Left ventricle myocardium superior (tissue), 1 donor: Measurements from ENCODE around the gene KCTD16. TPM values are rescaled to one million over a fixed set of nuclear protein-coding genes. Genes with fewer than 3 reads are reported as not detected.

ENCODE experiments used
- ATAC-seq: fragments of 200-7000 bp; cut with Tn5 transposase; one replicate; pipeline ENCODE4 v1.9.1; 2020; ENCODE audit warnings: mild to moderate bottlenecking, moderate library complexity
- DNase-seq: peaks from one replicate; pipeline ENCODE4 v3.0.0-alpha.2; 2020
- intact Hi-C: fragments of 100-400 bp; cut with micrococcal nuclease; formaldehyde crosslinking; loops from one replicate; pipeline ENCODE4 v1.11.0; 2022
- total RNA-seq: library from RNA; stranded (reverse); fragmentation: NEBNext Ultra II Directional; extraction: Animal tissue kit (Norgen Biotek cat#: 25700); gene quantifications from one replicate; pipeline ENCODE4 v1.2.1, GENCODE V29; 2021
- donor health status: DM: no; HTN: yes; CAD: no; lungs with severe emphysema.

KCTD16 gene
- total RNA-seq, 1 donor from 2014 or later: not detected

DNA sequence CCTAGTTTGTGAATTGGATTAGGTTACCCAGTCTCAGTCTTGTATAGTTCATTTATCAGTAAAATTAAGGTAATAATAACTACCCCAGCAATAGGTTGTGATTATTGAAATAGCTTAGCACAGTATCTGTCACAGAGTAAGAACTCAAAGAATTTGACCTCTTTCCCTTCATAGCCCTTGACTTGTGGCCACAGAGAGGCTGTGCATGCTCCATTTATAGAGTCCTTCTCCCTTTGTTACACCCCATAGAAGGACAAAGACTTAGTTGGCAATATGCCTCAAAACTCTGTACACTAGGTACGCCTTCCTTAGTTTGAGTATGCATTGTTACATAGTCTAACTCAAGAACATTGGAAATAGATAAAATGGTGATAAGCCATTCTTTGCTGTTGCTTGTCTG is 257.2 kb downstream of the KCTD16 start:
- intact Hi-C loops: no loop called here
- ATAC-seq: no peak
- DNase-seq: no peak

- intact Hi-C loops: no loop called here
- ATAC-seq: no peak
- no peak for DNase-seq
Measured at GRCh38 chr5:144428326-144428725, 257.7 kb downstream of the KCTD16 start.

- intact Hi-C loops: no loop called here
- ATAC-seq: no peak
- no peak for DNase-seq
Measured at GRCh38 chr5:144429405-144429804, 258.7 kb downstream of the KCTD16 start.

GRCh38 chr5:144429905-144430304 is 259.2 kb downstream of the KCTD16 start:
- intact Hi-C loops: no loop called here
- DNase-seq: no peak
- ATAC-seq: no peak

DNA sequence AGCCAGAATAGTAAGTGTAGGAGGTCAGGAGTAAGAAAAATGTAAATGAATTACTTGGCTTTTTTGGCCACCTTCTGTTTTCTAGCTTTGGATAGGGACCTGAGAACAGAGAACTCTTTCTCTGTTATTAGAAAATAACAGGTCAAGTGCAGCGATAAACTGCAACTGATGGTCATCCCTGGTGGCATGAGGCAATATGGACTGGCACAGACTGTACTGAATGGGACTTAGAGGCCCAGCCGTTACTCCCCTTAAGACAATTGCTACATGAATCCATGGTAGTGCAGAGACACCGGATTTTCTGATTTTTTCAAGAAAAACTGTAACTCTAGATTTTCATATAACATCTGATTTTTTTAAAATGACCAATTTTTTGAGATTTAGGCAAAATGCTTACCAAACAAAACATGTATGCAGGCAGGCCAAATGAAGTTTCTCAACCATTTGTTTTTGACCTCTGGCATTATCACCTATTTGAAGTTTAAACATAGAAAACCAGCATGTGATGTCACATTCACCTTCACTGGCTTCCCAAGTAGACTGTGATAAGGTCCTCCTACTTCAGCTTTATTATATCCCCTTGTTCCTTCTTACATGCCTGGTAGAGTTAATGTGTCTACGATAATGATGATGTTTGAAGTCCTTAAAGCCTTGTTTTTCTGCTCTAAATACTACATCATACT is 262.6 kb downstream of the KCTD16 start:
- DNase-seq (no peak), ATAC-seq (no peak)
- intact Hi-C loops: no loop called here

DNA sequence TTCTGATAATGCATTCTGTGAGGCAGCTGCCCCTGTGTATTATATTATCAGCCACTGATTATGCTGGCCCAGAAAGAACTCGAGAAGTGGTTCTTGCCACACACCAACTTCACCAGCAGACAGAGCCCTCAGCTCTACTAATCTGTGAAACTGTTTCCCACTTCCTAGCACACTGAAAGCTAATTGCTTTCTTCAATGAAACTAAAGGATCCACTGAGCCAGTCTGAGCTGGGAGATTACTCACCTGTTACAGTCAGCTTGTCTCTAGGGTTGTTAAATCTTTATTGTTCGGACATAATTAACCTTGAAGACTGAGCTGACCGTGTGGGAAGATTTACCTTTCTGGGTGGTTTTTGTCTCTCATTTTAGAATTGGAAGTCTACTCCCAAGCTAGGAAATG is 263.2 kb downstream of the KCTD16 start:
- ATAC-seq (no peak), DNase-seq (no peak)
- intact Hi-C loops: no loop called here

DNA sequence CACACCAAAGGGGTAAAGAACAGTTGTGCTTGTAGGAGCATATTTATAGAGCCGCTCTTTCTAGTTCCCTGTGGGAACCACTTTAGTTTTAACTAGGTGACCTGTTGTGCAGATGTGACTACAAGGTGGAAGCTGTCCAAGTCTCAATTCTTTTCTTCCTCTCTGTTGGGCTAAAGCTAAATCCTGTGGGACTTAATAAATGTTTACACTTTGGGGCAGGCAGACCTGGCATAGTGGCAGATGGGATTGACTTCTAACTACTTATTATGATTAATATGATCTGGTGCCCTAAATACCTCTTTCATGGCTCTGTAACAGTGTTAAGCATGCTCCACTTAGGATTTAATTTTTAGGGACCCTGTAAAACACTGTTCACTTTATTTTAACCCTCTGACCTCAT is 265.3 kb downstream of the KCTD16 start:
- intact Hi-C loops: no loop called here
- ATAC-seq (no peak), DNase-seq (no peak)

DNA sequence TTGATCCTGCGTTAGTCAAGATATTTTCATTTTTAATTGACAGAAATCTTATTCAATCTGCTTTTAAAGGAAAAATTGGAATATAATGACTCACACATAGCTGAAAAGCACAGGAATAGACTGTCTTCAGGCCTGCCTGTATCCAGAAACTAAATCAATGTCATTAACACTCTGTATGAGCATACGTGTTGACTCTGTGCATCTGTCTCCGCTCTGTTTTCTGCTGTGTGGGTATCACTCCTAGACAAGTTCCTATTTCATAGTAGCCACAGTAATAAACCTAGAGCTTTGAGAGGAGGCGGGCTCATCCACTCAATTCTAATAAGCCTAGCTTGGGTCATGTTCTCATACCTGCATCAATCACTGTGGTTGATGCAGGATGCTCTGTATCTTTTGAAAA is 267.6 kb downstream of the KCTD16 start:
- DNase-seq (no peak), ATAC-seq (no peak)
- intact Hi-C loops: no loop called here

DNA sequence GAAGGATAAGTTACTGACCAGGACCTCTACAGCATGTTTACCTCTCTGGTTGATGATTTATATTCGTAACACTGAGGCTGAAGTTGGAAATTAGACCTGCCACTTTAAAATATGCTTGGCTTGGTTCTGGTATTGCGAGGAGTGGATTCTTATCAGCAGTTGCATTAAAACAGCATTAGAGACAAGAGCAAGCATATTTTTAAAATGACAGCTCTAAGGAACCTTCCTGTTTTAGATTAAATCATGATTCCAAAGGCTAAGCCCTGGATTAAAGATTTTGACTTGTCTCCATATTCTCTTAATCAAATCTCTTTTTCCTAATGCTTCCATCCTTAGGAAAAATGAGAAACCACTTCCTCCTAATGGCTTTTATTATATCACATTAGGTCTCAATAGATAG is 277.8 kb downstream of the KCTD16 start:
- ATAC-seq: no peak
- intact Hi-C loops: no loop called here
- no peak for DNase-seq

DNA sequence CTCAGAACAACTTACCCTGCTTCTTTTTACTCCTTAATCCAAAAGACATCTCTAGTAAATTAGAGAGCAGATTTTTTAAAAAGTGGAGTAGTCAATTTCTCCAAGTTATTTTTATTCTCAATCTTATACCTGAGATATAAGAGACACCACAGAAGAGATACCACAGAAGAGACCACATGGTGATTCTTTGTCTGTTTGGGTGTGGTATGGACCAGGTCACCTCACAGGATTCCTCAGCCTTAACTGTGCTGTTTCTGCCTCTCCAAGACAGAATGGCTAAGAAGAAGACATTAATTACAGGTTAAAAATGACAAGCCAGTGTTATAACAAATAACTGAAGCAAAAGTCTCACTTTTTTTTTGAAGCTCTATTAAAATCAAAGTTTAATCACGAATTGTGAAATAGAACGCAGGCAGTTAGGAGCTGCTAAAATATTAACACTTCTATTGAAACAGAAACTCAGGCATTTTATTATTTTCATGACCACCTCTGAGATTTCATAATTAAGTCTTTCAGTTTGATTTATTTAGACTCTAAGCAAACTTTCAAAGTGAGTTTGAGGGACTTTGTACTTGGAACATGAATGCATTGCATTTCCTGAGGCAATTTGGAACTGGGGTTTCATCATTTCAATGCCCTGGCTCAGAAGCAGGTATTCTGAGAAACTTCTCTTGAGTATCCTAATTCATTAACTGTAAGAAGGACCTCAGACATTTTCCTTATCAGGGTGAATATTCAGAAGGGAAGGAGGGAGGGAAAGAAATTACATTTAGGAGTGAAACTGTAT is 280.7 kb downstream of the KCTD16 start:
- DNase-seq: no peak
- no peak for ATAC-seq
- intact Hi-C loops: no loop called here

DNA sequence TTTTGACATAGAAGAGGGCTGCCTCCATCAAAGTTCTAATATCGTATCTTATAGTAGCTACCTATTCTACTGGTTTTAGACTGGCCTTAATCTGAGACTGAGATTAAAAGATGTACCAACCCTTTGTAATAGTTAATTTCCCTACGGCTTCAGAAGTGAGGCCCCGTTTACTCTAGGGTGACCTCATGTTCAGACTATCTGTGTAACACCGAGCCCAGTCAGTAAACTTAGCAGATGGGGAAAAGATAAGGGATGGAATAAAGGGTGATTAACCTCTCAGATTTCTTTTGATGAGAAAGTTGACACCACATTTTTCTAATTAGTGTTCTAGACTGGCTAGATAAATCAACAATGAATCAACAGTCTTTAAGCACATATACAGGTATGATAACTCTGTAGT is 283.1 kb downstream of the KCTD16 start:
- intact Hi-C loops: no loop called here
- ATAC-seq: no peak

DNA sequence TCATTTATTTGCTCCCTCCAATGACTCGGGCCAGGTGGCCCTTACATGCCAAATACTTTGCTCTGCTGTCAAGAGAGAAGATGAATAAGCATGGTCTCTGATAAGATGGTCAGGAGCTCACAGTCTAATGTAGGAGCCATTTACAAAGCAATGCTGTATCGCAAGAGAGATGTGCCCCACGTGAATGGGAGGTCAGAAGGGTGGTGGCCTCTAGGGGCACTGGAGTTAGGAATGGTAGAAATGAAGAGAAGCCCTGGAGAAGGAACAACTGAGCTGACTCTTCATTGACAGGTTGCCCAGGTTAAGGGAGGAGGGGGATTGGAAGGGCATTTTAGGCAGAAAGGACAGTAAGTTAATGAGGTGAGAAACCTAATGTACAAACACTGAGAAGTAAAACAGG is 286.5 kb downstream of the KCTD16 start:
- DNase-seq (no peak), ATAC-seq (no peak)
- intact Hi-C loops: no loop called here

More for the DNA sequence above, 283.1 kb downstream of the KCTD16 start:
- no peak for DNase-seq

DNA sequence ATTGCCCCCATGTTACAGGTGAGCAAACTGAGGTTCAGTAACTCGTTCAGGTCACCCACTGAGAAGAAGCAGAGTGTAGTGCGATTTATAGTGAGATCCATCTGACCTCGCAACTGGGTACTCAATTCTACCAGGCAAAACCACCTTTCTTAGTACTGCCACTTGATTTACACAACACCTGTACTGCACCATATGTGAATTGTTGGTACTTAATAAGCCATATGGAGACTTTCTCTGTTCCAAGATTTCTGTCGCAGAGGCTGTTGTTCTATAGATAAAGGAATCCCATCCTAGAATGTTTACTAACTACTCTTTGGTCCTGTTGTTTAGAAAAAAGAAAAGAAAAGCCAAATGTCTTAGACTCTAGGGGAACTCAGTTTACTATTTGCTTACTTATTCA is 287.5 kb downstream of the KCTD16 start:
- intact Hi-C loops: no loop called here
- ATAC-seq (no peak), DNase-seq (no peak)

GRCh38 chr5:144460600-144460999 is 289.9 kb downstream of the KCTD16 start:
- DNase-seq (no peak), ATAC-seq (no peak)
- intact Hi-C loops: no loop called here

DNA sequence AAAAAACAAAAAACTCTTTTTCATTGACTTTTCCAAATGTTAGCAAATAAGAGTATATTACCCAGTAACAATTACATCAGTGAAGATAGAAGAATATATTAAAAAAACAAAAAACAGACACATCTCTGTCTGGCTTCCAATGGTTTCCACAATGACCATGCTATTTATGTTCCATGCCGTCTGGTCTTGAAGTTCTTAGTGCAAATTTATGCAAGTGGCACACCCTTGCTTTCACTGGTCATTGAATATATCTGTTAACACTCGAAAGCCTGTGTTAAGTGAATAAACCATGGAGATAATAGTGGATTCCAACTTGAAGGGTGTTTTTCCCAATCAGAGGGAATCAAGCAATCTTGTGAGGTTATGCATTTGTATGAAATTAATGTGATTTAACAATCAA is 291.9 kb downstream of the KCTD16 start:
- DNase-seq (no peak), ATAC-seq (no peak)

GRCh38 chr5:144463481-144464223 is 293.0 kb downstream of the KCTD16 start:
- ATAC-seq (no peak), DNase-seq (no peak)
- intact Hi-C loops: no loop called here

More for the DNA sequence above, 291.9 kb downstream of the KCTD16 start:
- intact Hi-C loops: no loop called here

- no peak for ATAC-seq
- intact Hi-C loops: no loop called here
- no peak for DNase-seq
Measured at GRCh38 chr5:144464306-144464705, 293.6 kb downstream of the KCTD16 start.

DNA sequence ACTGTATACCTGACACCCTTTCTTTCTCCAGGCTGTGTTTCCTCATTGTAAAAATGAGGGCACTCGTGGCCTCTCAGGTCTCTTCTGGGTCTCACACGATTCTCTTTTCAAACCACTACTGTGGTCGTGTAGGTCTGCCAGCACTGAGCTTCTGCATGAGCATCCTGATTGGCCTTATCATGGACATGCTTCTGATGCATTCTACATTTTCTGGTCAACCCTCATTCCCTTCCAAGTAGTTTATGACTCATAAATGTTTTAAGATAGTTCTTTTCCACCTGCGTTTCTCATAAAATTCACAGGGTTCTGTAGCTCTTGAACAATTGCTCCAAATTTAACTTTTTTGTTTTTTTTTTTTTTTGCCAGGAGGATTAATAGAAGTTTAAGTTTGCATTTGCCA is 294.8 kb downstream of the KCTD16 start:
- ATAC-seq: no peak
- DNase-seq: no peak
- intact Hi-C loops: no loop called here

DNA sequence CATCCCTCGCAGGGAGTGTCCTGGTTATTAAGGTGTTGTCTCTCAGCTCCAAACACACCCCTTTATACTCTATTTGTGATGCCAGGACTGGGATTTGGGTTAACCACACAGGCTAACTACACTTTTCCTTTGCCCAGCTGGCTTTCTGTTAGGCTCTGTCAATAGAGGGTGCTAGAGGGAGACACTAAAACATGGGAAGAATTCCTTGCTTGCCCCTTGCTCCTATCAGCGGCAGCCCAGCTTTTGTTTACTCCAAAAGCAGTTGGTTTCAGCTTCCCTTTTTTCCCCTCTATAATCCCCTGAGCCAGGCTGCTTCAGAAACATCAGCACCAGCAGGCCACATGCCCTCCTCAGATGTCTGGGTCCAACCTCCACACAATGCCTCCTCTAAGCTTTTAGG is 297.1 kb downstream of the KCTD16 start:
- intact Hi-C loops: no loop called here
- ATAC-seq: peak; percentile 18
- no peak for DNase-seq

GRCh38 chr5:144468571-144468970 is 297.9 kb downstream of the KCTD16 start:
- intact Hi-C loops: no loop called here
- DNase-seq (no peak), ATAC-seq (no peak)
